Ovary (tissue), 9 donors: ENCODE measurements around the gene NUTM1. TPM values are rescaled to one million over a fixed set of nuclear protein-coding genes. Genes with fewer than 3 reads are reported as not detected.
"Not testable (repeated sequence)": the region's sequence is repeated elsewhere in the genome, so short reads cannot be mapped to it uniquely, and the experiment has no call there.

ENCODE experiments used
- DNase-seq, 5 donors: peaks; one replicate each; pipeline ENCODE4 v3.0.0-alpha.2; 2019 to 2020
- H3K27ac ChIP-seq, 2 donors: fragments of 200-600 bp; one replicate each; pipeline versions ENCODE4 v1.5.1 to v1.8.0; 2019 to 2022
- H3K27me3 ChIP-seq: fragments of 200-600 bp; one replicate; pipeline ENCODE4 v1.8.0; 2022
- H3K36me3 ChIP-seq: fragments of 200-600 bp; sonication (generic); one replicate; pipeline ENCODE4 v1.5.1; 2019
- H3K4me1 ChIP-seq: one replicate; pipeline ENCODE4 v1.8.1; 2013; ENCODE audit warnings: mild to moderate bottlenecking, moderate library complexity; ENCODE audit not compliant: insufficient read depth
- H3K4me3 ChIP-seq: fragments of 200-600 bp; sonication (generic); one replicate; pipeline ENCODE4 v1.5.1; 2017
- H3K9me3 ChIP-seq, 2 donors: fragments of 200-600 bp in 1 of 2; sonication (generic) in 1 of 2; one replicate each; pipeline versions ENCODE4 v1.5.1 to v1.8.1; 2013 to 2019; ENCODE audit warnings: mild to moderate bottlenecking in 1 of 2, moderate library complexity in 1 of 2
- CTCF ChIP-seq, 3 donors: fragments of 450-650 bp in 2 of 3; fragments of 200-600 bp in 1 of 3; IDR thresholded peaks; one replicate each; pipeline versions ENCODE4 v1.5.1 to v1.8.0; 2016 to 2022; ENCODE audit warnings: antibody characterized with exemption in 3 of 3, mild to moderate bottlenecking in 1 of 3
- EP300 ChIP-seq: sonication (generic); formaldehyde crosslinking; IDR thresholded peaks from one replicate; pipeline ENCODE4 v1.6.1; 2017; ENCODE audit warnings: antibody characterized with exemption
- POLR2A ChIP-seq: fragments of 450-650 bp; IDR thresholded peaks from one replicate; pipeline ENCODE4 v1.6.1; 2017; ENCODE audit warnings: antibody characterized with exemption, mild to moderate bottlenecking, moderate library complexity
- WGBS, 3 donors: extraction: QIAGEN DNeasy Blood & Tissue Kit in 1 of 3; methylation state at CpG; one replicate each; pipeline versions ENCODE4 v1.1.5 to v1.1.7; 2013 to 2017; 5-methylcytosine and 5-hydroxymethylcytosine counted together
- intact Hi-C, 4 donors: fragments of 100-400 bp; cut with DNase I; formaldehyde crosslinking; loops; one replicate each; pipeline versions ENCODE4 v1.11.0 to v1.15.1; 2022 to 2023
- polyA plus RNA-seq, 2 donors: library from polyadenylated mRNA; stranded (reverse); fragments of 200-250 nt in 1 of 2; fragments of 350-450 nt in 1 of 2; fragmentation: Illumina TruSeq in 1 of 2; extraction: RNeasy Lipid Tissue Mini Kit (QIAGEN cat#74804) in 1 of 2; gene quantifications; one replicate each; pipeline ENCODE4 v1.2.3, GENCODE V29; 2013 to 2014
- total RNA-seq, 7 donors: library from RNA; depleted of rRNA in 2 of 7; stranded (reverse); fragments of >200 nt in 2 of 7; fragmentation: NEBNext Ultra II Directional in 3 of 7; extraction: Animal tissue kit (Norgen Biotek cat#: 25700) in 3 of 7; gene quantifications; one replicate each; pipeline versions ENCODE4 v1.1.0 to v1.2.4, GENCODE V29; 2016 to 2023
- donor health status: DM: no; HTN: no; CAD: no; lungs with moderate emphysema.
- donor health status: DM: no; HTN: no; CAD: no.
- donor health status: Bipolar disorder and iron deficiency.
- donor health status: DM: yes; HTN: yes; CAD: no.
- donor health status: DM: no; HTN: no; CAD: no.
- donor health status: DM: yes; HTN: yes; CAD: no.

Gene NUTM1
- total and polyA plus RNA-seq, 9 donors, result not detected

GRCh38 chr15:34374816-34375215, 31.7 kb downstream of the NUTM1 start:
- no peaks in the 10 kb centered on the region for H3K27me3 ChIP-seq
- H3K9me3 ChIP-seq, result no peaks in the 10 kb centered on the region
- TF ChIP-seq CTCF (IDR thresholded peaks at IDR 0.05), result no peak
- TF ChIP-seq POLR2A, result no peak
- no peak for TF ChIP-seq EP300
- H3K36me3 ChIP-seq, result no peaks in the 10 kb centered on the region
- H3K4me3 ChIP-seq, result no peak overlapping the region
- H3K27ac ChIP-seq, result no peak overlapping the region
- H3K4me1 ChIP-seq, result no peaks in the 10 kb centered on the region
- no peak for DNase-seq
- intact Hi-C loops, result loop anchor here in 1 of 4 donors (5.0 kb wide), 1 partner anchor 268 kb away; no protein-coding TSS in a partner anchor
- 49 to 82% (median 59%) methylated on average over 2 of the region's 2 CpGs for WGBS, 3 donors

GRCh38 chr15:34375541-34375940, 32.4 kb downstream of the NUTM1 start:
- intact Hi-C loops, H3K27ac ChIP-seq, H3K4me3 ChIP-seq, H3K27me3 ChIP-seq, H3K4me1 ChIP-seq, DNase-seq, H3K36me3 ChIP-seq, H3K9me3 ChIP-seq: not testable (repeated sequence)
- WGBS, 3 donors, result 96 to 98% (median 96%) methylated on average over 2 of the region's 2 CpGs

- TF ChIP-seq EP300, result no peak
- Histone ChIP-seq H3K36me3 (no peaks in the 10 kb centered on the region), H3K4me3 (no peak overlapping the region), H3K27ac (no peak overlapping the region), H3K9me3 (no peaks in the 10 kb centered on the region), H3K4me1 (no peaks in the 10 kb centered on the region), H3K27me3 (no peaks in the 10 kb centered on the region)
- no peak for DNase-seq
- intact Hi-C loops, result no loop called here
- WGBS, 3 donors, result 92 to 98% (median 96%) methylated on average over 2 of the region's 2 CpGs
Measured at GRCh38 chr15:34376856-34377255, 33.7 kb downstream of the NUTM1 start.

GRCh38 chr15:34380491-34380890, 37.4 kb downstream of the NUTM1 start:
- H3K27me3 ChIP-seq, H3K4me1 ChIP-seq, DNase-seq, intact Hi-C loops, H3K9me3 ChIP-seq, H3K4me3 ChIP-seq, H3K27ac ChIP-seq, H3K36me3 ChIP-seq: not testable (repeated sequence)
- WGBS, 3 donors, result 70 to 85% (median 84%) methylated on average over 4 of the region's 4 CpGs

GRCh38 chr15:34381829-34382521, 38.9 kb downstream of the NUTM1 start:
- H3K27ac ChIP-seq, DNase-seq, intact Hi-C loops, H3K4me1 ChIP-seq, H3K9me3 ChIP-seq, H3K4me3 ChIP-seq, H3K36me3 ChIP-seq, H3K27me3 ChIP-seq: not testable (repeated sequence)
- WGBS, 3 donors, result no CpG with 5 or more reads among the region's 19 CpGs

GRCh38 chr15:34389594-34390086, 46.5 kb downstream of the NUTM1 start:
- H3K4me1 ChIP-seq, H3K27me3 ChIP-seq, DNase-seq, intact Hi-C loops, H3K36me3 ChIP-seq, H3K27ac ChIP-seq, H3K9me3 ChIP-seq, H3K4me3 ChIP-seq: not testable (repeated sequence)
- no CpG with 5 or more reads among the region's 16 CpGs for WGBS, 3 donors

- H3K27ac ChIP-seq, H3K9me3 ChIP-seq, H3K27me3 ChIP-seq, H3K36me3 ChIP-seq, H3K4me3 ChIP-seq, intact Hi-C loops, DNase-seq, H3K4me1 ChIP-seq: not testable (repeated sequence)
- WGBS, 3 donors, result 11% methylated on average over 2 of the region's 2 CpGs; no CpG with 5 or more reads in 2 of the 3 donors
Measured at GRCh38 chr15:34392981-34393380, 49.9 kb downstream of the NUTM1 start.

GRCh38 chr15:34397637-34398259, 54.6 kb downstream of the NUTM1 start:
- H3K27me3 ChIP-seq, intact Hi-C loops, H3K36me3 ChIP-seq, H3K4me3 ChIP-seq, H3K27ac ChIP-seq, DNase-seq, H3K9me3 ChIP-seq, H3K4me1 ChIP-seq: not testable (repeated sequence)
- 94% methylated on average over 3 of the region's 6 CpGs; no CpG with 5 or more reads in 2 of the 3 donors for WGBS, 3 donors

GRCh38 chr15:34403160-34403598, 60.1 kb downstream of the NUTM1 start:
- H3K9me3 ChIP-seq, H3K4me1 ChIP-seq, H3K4me3 ChIP-seq, H3K27me3 ChIP-seq, H3K36me3 ChIP-seq, intact Hi-C loops, H3K27ac ChIP-seq, DNase-seq: not testable (repeated sequence)
- WGBS, 3 donors, result 88 to 100% (median 99%) methylated on average over 1 to 2 of the region's 4 CpGs

- intact Hi-C loops, H3K27me3 ChIP-seq, H3K4me3 ChIP-seq: not testable (repeated sequence)
Measured at GRCh38 chr15:34403899-34404298, 60.8 kb downstream of the NUTM1 start.

More at GRCh38 chr15:34403899-34404298, 60.8 kb downstream of the NUTM1 start:
- WGBS, 3 donors, result no CpG with 5 or more reads among the region's 3 CpGs
- H3K9me3 ChIP-seq, DNase-seq, H3K36me3 ChIP-seq, H3K27ac ChIP-seq, H3K4me1 ChIP-seq: not testable (repeated sequence)
